ENCODE results near the gene CIAO2B.

GRCh38 chr16:66961065-66961744 is 27.0 kb upstream of the CIAO2B start, which contains the start of gene CES3:
- TF ChIP-seq, protein P1, sequence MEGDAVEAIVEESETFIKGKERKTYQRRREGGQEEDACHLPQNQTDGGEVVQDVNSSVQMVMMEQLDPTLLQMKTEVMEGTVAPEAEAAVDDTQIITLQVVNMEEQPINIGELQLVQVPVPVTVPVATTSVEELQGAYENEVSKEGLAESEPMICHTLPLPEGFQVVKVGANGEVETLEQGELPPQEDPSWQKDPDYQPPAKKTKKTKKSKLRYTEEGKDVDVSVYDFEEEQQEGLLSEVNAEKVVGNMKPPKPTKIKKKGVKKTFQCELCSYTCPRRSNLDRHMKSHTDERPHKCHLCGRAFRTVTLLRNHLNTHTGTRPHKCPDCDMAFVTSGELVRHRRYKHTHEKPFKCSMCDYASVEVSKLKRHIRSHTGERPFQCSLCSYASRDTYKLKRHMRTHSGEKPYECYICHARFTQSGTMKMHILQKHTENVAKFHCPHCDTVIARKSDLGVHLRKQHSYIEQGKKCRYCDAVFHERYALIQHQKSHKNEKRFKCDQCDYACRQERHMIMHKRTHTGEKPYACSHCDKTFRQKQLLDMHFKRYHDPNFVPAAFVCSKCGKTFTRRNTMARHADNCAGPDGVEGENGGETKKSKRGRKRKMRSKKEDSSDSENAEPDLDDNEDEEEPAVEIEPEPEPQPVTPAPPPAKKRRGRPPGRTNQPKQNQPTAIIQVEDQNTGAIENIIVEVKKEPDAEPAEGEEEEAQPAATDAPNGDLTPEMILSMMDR (IDR thresholded peaks at IDR 0.05), result peak; percentile 98
- TF ChIP-seq EZH2 (IDR thresholded peaks at IDR 0.05), result no peak
- TF ChIP-seq EZH2phosphoT487 (IDR thresholded peaks at IDR 0.05), result no peak
